ENCODE data around the gene GLDC. TPM values are rescaled to one million over a fixed set of nuclear protein-coding genes. Genes with fewer than 3 reads are reported as not detected.
"Not testable (repeated sequence)": the region's sequence is repeated elsewhere in the genome, so short reads cannot be mapped to it uniquely, and the experiment has no call there.

The GLDC gene
- 1 to 10 TPM in 1 of 2 donors, under 1 TPM in 1; 0.96 to 2.5 TPM for total RNA-seq

GRCh38 chr9:6645355-6646292 is at the start of gene GLDC:
GLDC (minus strand) TSS chr9:6645729; CDS start chr9:6645499, 230 bp downstream.
- ATAC-seq (peak; percentile 76 to 84), DNase-seq (ENCODE audit: low spot score in 2 of 2) (peak in 1 of 2 donors; percentile 42)
- peak within 1 kb of the TSS in 1 of 2 donors; percentile 12 for H3K27ac Mint-ChIP-seq
- peaks cover 0 to 7% of the 10 kb centered on the region in 2 donors for H3K36me3 Mint-ChIP-seq
- H3K9me3 Mint-ChIP-seq, result no peaks in the 10 kb centered on the region

GRCh38 chr9:6692881-6693361 is 47.4 kb upstream of the GLDC start:
- ATAC-seq, result no peak
- H3K36me3 Mint-ChIP-seq, result no peaks in the 10 kb centered on the region
- no peak for DNase-seq (ENCODE audit: low spot score in 2 of 2)
- H3K27ac Mint-ChIP-seq, result no peak overlapping the region
- H3K9me3 Mint-ChIP-seq, result no peaks in the 10 kb centered on the region

GRCh38 chr9:6692433-6692832 is 46.9 kb upstream of the GLDC start:
- ATAC-seq (no peak), DNase-seq (ENCODE audit: low spot score in 2 of 2) (no peak)
- no peaks in the 10 kb centered on the region for H3K36me3 Mint-ChIP-seq
- H3K9me3 Mint-ChIP-seq, result no peaks in the 10 kb centered on the region
- H3K27ac Mint-ChIP-seq, result no peak overlapping the region

- H3K36me3 Mint-ChIP-seq; H3K9me3 Mint-ChIP-seq; H3K27ac Mint-ChIP-seq; DNase-seq (ENCODE audit: low spot score in 2 of 2); ATAC-seq: not testable (repeated sequence)
Observed at GRCh38 chr9:6690675-6691070, 45.1 kb upstream of the GLDC start.

- no peaks in the 10 kb centered on the region for H3K9me3 Mint-ChIP-seq
- no peaks in the 10 kb centered on the region for H3K36me3 Mint-ChIP-seq
- ATAC-seq (no peak), DNase-seq (ENCODE audit: low spot score in 2 of 2) (no peak)
- no peak overlapping the region for H3K27ac Mint-ChIP-seq
Observed at GRCh38 chr9:6689893-6690674, 44.6 kb upstream of the GLDC start.

GRCh38 chr9:6687180-6687579 is 41.7 kb upstream of the GLDC start:
- no peaks in the 10 kb centered on the region for H3K9me3 Mint-ChIP-seq
- ATAC-seq, result no peak
- no peak for DNase-seq (ENCODE audit: low spot score in 2 of 2)
- peak overlapping the region in 1 of 2 donors; percentile 36 for H3K27ac Mint-ChIP-seq
- H3K36me3 Mint-ChIP-seq, result peaks cover 0 to 10% of the 10 kb centered on the region in 2 donors

- Mint-ChIP-seq H3K9me3 (no peaks in the 10 kb centered on the region), H3K27ac (no peak overlapping the region), H3K36me3 (peaks cover 0 to 10% of the 10 kb centered on the region in 2 donors)
- no peak for DNase-seq (ENCODE audit: low spot score in 2 of 2)
- no peak for ATAC-seq
Observed at GRCh38 chr9:6686396-6686795, 40.9 kb upstream of the GLDC start.

GRCh38 chr9:6681957-6682501 is 36.5 kb upstream of the GLDC start:
- DNase-seq (ENCODE audit: low spot score in 2 of 2), result no peak
- ATAC-seq, result peak in 1 of 2 donors; percentile 0

GRCh38 chr9:6681147-6681956 is 35.8 kb upstream of the GLDC start:
- Mint-ChIP-seq H3K36me3 (peaks cover 6 to 16% of the 10 kb centered on the region in 2 donors), H3K9me3 (no peaks in the 10 kb centered on the region), H3K27ac (peak overlapping the region; percentile 99)
- DNase-seq (ENCODE audit: low spot score in 2 of 2), result peak; percentile 88 to 97
- peak; percentile 91 to 93 for ATAC-seq

More at GRCh38 chr9:6681957-6682501, 36.5 kb upstream of the GLDC start:
- Mint-ChIP-seq H3K36me3 (peaks cover 6 to 16% of the 10 kb centered on the region in 2 donors), H3K9me3 (no peaks in the 10 kb centered on the region), H3K27ac (peak overlapping the region; percentile 99)

- ATAC-seq (peak; percentile 54 to 72), DNase-seq (ENCODE audit: low spot score in 2 of 2) (peak; percentile 68 to 86)
- Mint-ChIP-seq H3K9me3 (no peaks in the 10 kb centered on the region), H3K27ac (peak overlapping the region; percentile 99), H3K36me3 (peaks cover 6 to 16% of the 10 kb centered on the region in 2 donors)
Observed at GRCh38 chr9:6680797-6681146, 35.2 kb upstream of the GLDC start.

GRCh38 chr9:6677803-6678202 is 32.3 kb upstream of the GLDC start:
- Mint-ChIP-seq H3K9me3 (no peaks in the 10 kb centered on the region), H3K36me3 (peaks cover 6 to 7% of the 10 kb centered on the region in 2 donors)
- DNase-seq (ENCODE audit: low spot score in 2 of 2), result no peak

GRCh38 chr9:6676254-6676921 is 30.9 kb upstream of the GLDC start:
- Mint-ChIP-seq H3K27ac (no peak overlapping the region), H3K36me3 (peaks cover 6% of the 10 kb centered on the region in 2 donors), H3K9me3 (no peaks in the 10 kb centered on the region)
- no peak for ATAC-seq
- DNase-seq (ENCODE audit: low spot score in 2 of 2), result no peak

More at GRCh38 chr9:6677803-6678202, 32.3 kb upstream of the GLDC start:
- no peak for ATAC-seq
- H3K27ac Mint-ChIP-seq, result no peak overlapping the region

- H3K27ac Mint-ChIP-seq, result no peak overlapping the region
- H3K36me3 Mint-ChIP-seq, result no peaks in the 10 kb centered on the region
Observed at GRCh38 chr9:6675268-6675667, 29.7 kb upstream of the GLDC start.

GRCh38 chr9:6673326-6674025 is 27.9 kb upstream of the GLDC start:
- no peak for ATAC-seq
- Mint-ChIP-seq H3K9me3 (no peaks in the 10 kb centered on the region), H3K27ac (no peak overlapping the region), H3K36me3 (no peaks in the 10 kb centered on the region)
- DNase-seq (ENCODE audit: low spot score in 2 of 2), result no peak

More at GRCh38 chr9:6675268-6675667, 29.7 kb upstream of the GLDC start:
- DNase-seq (ENCODE audit: low spot score in 2 of 2) (no peak), ATAC-seq (no peak)
- H3K9me3 Mint-ChIP-seq, result no peaks in the 10 kb centered on the region

- Mint-ChIP-seq H3K27ac (peak overlapping the region in 1 of 2 donors; percentile 57), H3K36me3 (no peaks in the 10 kb centered on the region), H3K9me3 (no peaks in the 10 kb centered on the region)
- DNase-seq (ENCODE audit: low spot score in 2 of 2) (no peak), ATAC-seq (no peak)
Observed at GRCh38 chr9:6672118-6672517, 26.6 kb upstream of the GLDC start.

Measured in activated naive CD4-positive, alpha-beta T cell treated with anti-CD3 and anti-CD28 coated beads, Interleukin-2, amount 50 U/mL, for 72 hours (primary cell).